MM.1S (cell line): ENCODE measurements around the gene ANXA2.

Experiments
- CTCF ChIP-seq: fragments of 300-600 bp; sonication (generic); IDR thresholded peaks from 2 replicates; pipeline ENCODE4 v1.5.1; 2016; ENCODE audit warnings: antibody characterized with exemption, low read length, mixed read lengths
- EZH2 ChIP-seq: fragments of 300-600 bp; sonication (generic); optimal IDR thresholded peaks from 2 replicates; pipeline ENCODE3; 2017; ENCODE audit warnings: low read depth, mild to moderate bottlenecking, antibody characterized with exemption, low read length, mixed read lengths

- no peak for TF ChIP-seq CTCF
- TF ChIP-seq EZH2, result no peak
Observed at GRCh38 chr15:60324706-60325438, 72.9 kb downstream of the ANXA2 start.
